GM13976 (cell line): Measurements from ENCODE around the gene NOL4L.

Source experiments
- DNase-seq: peaks from one replicate; pipeline ENCODE4 v3.0.0; 2012; ENCODE audit warnings: low spot score
- CTCF ChIP-seq: IDR thresholded peaks from 2 replicates; pipeline ENCODE4 v1.5.1; 2012; ENCODE audit warnings: borderline replicate concordance, mild to moderate bottlenecking; ENCODE audit not compliant: insufficient read depth; ENCODE audit errors: extremely low read depth, missing control alignments, control extremely low read depth
- in situ Hi-C: fragments of 300-500 bp; cut with MboI; formaldehyde crosslinking; loops from one replicate; pipeline ENCODE4 v1.12.0; 2022; ENCODE audit warnings: low sequenced_read_pairs, mixed read lengths, inconsistent platforms; ENCODE audit not compliant: unreplicated experiment

The NOL4L gene

DNA sequence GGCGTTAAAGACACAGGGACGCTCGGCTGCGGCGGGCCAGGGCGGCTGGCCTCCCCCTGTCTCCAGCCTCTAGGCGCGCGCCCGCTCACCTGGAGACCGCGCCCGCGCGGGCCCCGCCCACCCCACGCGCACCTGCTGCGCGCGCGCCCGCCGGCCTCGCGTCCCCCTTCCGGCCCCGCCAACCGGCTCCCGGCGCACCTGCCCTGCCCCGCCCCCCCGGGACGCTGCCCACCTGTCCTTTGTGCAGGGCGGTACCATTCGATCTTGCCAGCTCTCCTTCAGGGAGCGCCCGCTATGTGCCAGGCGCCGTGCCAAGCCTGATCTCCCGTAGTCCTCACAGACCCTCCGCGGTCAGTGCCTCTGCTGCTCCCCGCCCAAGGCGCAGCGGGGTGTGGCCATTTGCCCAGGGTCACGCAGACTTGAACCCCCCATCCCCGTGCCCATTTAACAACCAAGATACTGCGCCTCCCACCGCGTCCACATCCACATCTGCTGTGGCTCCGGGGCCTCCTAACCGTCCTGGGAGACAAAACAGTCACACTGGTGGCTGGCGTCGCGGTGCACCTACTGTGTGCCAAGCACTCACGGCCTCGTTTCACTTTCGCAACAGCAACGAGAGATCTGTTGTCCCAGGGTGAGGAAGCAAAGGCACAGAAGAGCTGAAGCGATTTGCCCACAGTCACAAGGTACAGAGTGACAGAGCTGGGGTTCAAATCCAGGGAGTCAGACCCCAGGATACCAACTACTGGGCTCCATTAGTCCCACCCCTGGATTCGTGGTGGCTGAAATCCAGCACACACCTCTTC lies 48.1 kb downstream of the NOL4L start:
- in situ Hi-C loops = no loop called here
- no peak for DNase-seq
- TF ChIP-seq CTCF = no peak

- in situ Hi-C loops = no loop called here
- peak; percentile 90 for DNase-seq
- no peak for TF ChIP-seq CTCF
These were observed 48.9 kb downstream of the NOL4L start for GRCh38 chr20:32535953-32536823.

DNA sequence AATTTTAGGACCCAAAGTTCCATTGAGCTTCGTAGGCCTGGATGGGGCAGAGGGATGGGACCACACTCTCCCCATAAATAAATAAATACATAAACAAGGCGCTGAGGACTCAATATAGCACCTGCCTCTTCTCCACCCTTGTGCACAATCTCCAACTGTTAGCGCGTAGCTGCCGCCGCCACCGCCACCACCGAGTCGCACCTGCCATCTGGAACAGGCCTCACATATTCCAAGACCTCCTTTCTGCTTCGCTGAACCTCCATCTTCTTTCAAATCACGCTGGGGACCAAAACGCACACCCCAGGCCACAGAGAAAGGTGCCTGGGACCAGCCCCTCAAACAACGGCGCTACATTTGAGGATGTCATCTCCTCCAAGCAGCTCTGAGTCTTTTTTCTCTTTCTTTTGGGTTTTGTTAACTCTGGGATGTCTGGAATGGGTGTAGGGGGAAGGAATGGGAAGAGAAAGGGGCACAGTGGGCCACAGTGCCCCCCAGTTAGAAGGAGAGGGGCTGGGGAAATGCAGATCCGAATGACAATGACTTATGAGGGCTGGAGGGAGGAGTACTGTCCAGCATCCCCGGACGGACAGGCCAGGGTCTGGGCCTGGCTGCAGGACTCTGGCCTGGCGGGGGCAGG lies 49.7 kb downstream of the NOL4L start:
- no peak for DNase-seq
- in situ Hi-C loops = no loop called here
- TF ChIP-seq CTCF = no peak

GRCh38 chr20:32534661-32535240 lies 50.4 kb downstream of the NOL4L start:
- no peak for TF ChIP-seq CTCF
- in situ Hi-C loops = no loop called here
- no peak for DNase-seq

DNA sequence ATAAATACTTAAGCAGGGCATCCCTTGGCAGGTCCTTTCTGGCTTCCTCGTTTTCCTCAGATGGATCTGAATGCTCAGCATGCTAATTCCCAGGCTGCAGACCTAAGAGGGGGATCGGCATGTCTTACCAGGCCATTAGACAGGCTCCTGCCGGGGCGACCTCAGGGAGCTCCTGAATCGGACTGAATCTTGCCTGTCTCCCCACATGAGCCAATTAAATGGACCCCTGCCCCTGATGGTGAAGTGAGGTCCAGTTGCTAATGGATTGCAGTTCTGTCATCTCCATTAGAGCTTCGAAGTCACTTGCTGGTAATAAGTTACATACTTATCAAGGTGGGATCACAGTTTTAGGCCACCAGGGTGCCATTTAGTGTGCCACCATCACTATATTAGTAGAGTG lies 51.4 kb downstream of the NOL4L start:
- no peak for DNase-seq
- no peak for TF ChIP-seq CTCF
- in situ Hi-C loops = no loop called here

DNA sequence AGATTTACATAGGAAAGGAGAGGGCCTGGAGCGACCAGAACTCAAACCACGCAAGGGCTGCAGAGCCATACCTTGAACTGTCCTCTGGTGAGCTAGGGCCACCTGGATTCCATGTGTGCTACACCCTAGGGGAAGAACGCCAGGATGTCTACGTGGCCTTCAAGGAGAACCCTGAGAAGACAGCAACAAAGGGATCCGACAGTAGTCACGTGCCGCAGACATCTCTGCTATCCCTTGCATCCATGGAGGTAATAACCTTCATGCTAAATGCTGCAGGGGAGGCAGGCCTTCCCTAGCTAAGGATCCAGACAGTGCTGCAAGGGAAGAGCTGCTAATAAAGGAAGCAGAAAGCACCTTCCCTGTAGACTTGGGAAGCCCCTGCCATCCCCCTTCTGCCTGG lies 52.9 kb downstream of the NOL4L start:
- TF ChIP-seq CTCF = no peak
- in situ Hi-C loops = no loop called here
- no peak for DNase-seq
